ENCODE measurements around the gene TCFL5.

DNA sequence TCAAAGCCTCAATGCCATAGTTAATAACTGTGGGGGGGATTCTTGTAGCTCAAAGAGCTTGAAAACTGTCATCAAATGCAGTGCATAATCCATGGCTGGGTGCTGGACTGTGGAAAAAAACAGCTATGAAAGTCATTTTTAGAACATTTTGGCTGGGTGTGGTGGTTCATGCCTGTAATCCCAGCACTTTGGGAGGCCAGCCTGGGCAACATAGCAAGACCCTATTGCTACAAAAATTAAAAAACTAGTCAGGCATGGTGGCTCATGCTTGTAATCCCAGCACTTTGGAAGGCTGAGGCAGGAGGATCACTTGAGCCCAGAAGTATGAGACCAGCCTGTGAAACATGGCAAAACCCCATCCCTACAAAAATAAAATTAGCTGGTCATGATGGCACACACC is 12.2 kb downstream of the TCFL5 start:
- TF ChIP-seq POLR2A (IDR thresholded peaks at IDR 0.05), result no peak
- TF ChIP-seq, protein P1, sequence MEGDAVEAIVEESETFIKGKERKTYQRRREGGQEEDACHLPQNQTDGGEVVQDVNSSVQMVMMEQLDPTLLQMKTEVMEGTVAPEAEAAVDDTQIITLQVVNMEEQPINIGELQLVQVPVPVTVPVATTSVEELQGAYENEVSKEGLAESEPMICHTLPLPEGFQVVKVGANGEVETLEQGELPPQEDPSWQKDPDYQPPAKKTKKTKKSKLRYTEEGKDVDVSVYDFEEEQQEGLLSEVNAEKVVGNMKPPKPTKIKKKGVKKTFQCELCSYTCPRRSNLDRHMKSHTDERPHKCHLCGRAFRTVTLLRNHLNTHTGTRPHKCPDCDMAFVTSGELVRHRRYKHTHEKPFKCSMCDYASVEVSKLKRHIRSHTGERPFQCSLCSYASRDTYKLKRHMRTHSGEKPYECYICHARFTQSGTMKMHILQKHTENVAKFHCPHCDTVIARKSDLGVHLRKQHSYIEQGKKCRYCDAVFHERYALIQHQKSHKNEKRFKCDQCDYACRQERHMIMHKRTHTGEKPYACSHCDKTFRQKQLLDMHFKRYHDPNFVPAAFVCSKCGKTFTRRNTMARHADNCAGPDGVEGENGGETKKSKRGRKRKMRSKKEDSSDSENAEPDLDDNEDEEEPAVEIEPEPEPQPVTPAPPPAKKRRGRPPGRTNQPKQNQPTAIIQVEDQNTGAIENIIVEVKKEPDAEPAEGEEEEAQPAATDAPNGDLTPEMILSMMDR (IDR thresholded peaks at IDR 0.05), result no peak
